Skin epidermis (tissue), 12 donors: Measurements from ENCODE around the gene PTGIR.

Experiments
- H3K27ac ChIP-seq, 21 experiments: fragments of 200-600 bp; sonication (generic) in 11 of 21; one replicate each; pipeline ENCODE4 v1.5.0; 2020; ENCODE audit warnings: mild to moderate bottlenecking in 3 of 21, inconsistent platforms in 2 of 21, moderate library complexity in 2 of 21
- H3K4me3 ChIP-seq, 7 experiments: fragments of 200-600 bp; sonication (generic) in 2 of 7; one replicate each; pipeline ENCODE4 v1.5.0; 2020; ENCODE audit warnings: inconsistent platforms in 2 of 7, mild to moderate bottlenecking in 2 of 7, moderate library complexity in 1 of 7

PTGIR gene

DNA sequence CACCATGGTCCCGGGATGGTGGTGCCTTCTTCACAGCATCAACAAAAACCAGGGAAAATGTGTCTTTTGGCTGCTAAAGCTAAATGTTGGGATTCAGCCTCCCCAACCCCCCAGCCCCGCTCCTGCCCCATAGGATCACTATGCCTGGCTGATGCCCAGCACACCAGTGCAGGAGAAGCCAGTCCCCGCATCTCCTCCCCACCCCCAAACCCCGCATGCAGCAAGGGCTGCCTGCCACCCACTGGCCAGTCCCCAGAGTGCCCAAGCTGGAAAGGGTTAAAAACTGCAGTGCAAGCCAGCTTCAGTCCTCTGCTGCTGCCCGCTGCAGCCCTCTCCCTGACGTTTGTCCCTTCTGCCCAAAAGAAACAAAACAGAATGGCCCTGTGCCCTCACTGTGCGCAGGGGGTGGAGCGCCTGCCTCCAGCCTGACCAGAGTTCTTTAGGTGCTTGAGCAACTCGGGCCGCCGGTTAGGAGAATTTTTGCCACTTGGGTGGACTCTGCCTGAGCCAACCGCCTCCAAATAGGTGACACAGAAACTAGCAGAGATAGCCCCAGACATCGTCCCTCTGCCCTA lies 20.0 kb downstream of the PTGIR start:
- Histone ChIP-seq H3K27ac (peak overlapping the region in 6 of 21 experiments; percentile 1 to 44 (median 30)), H3K4me3 (no peak overlapping the region)

GRCh38 chr19:46603752-46604231 lies 21.1 kb downstream of the PTGIR start:
- H3K4me3 ChIP-seq = peak overlapping the region in 1 of 7 experiments; percentile 97
- peak overlapping the region in 13 of 21 experiments; percentile 4 to 100 (median 100) for H3K27ac ChIP-seq

DNA sequence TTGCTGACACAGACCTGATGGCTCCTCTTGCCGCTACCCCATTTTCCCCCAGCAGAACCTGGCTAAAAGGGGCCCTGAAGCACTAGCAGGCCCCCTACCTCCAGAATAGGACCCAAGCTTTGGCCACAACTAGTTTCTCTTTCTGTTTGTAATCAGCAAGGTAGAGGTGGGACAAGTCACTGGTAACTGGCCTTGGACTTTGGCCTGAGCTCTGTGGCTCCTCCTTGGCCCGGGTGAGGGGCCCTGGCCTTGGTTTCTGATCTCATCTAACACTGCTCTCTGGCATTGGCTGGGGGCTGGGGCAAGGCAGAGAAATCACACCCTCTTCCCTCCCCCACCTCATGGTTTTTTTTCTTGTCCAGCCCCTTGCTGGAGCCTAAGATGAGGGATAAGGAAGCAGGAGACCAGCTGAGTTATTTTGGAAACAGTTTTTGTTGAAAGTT lies 21.7 kb downstream of the PTGIR start:
- peak overlapping the region in 6 of 7 experiments; percentile 64 to 99 (median 96) for H3K4me3 ChIP-seq

DNA sequence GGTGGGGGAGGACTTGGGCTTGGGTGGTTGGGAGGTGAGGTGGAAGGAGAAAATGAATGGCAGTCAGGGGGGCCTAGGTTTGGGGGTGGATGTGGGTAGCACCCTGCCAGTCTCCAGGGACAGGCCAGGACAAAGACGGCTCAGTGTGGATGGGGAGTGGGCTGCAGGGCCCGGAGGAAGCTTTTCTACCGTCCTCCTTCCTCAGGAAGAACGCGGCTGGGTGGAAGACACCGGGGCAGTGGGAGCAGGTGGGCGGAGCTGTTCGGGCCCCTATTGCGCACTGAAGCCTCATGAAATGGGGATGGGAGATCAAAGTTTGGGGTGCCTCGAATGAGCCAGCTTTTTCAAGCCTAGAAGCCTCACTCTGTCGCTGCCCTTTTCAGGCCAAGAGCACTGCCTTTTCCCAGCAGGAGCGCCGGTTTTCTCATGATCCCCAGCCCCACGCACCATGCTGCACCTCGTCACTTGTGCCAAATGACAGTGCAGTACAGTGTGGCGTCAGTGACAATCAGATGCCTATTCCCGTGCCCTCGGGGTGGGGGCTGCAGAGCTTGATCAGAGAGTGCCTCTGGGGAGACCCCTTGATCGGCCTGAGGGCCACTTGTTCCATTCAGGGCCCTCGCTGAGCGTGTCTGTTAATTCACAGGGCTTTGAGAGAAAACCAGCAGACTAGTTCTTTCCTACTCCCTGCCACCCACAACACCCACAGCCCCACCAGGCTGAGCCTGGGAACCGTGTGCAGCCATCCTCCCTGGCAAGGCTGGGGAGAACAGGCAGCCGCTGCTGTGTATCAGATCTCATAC lies 22.3 kb downstream of the PTGIR start:
- peak overlapping the region in 19 of 21 experiments; percentile 1 to 100 (median 99) for H3K27ac ChIP-seq
- H3K4me3 ChIP-seq = peak overlapping the region; percentile 64 to 99 (median 95)

More for the DNA sequence above, 21.7 kb downstream of the PTGIR start:
- H3K27ac ChIP-seq = peak overlapping the region in 19 of 21 experiments; percentile 1 to 100 (median 98)

- Histone ChIP-seq H3K4me3 (peak within 1 kb of the TSS; percentile 64 to 99 (median 95)), H3K27ac (peak within 1 kb of the TSS; percentile 93 to 100 (median 100))
These were observed 23.3 kb downstream of the PTGIR start, which contains the start of gene CALM3 for GRCh38 chr19:46601318-46602224. Gene CALM3, plus strand, starts transcription at chr19:46601330. Its CDS starts 105 bp downstream, at chr19:46601435.

GRCh38 chr19:46600384-46601317 lies 24.2 kb downstream of the PTGIR start:
- Histone ChIP-seq H3K4me3 (peak overlapping the region; percentile 64 to 99 (median 95)), H3K27ac (peak overlapping the region; percentile 93 to 100 (median 100))

GRCh38 chr19:46599716-46600373 lies 25.0 kb downstream of the PTGIR start:
- Histone ChIP-seq H3K27ac (peak overlapping the region in 20 of 21 experiments; percentile 95 to 100 (median 100)), H3K4me3 (peak overlapping the region; percentile 64 to 99 (median 95))

GRCh38 chr19:46598372-46598917 lies 26.4 kb downstream of the PTGIR start:
- no peak overlapping the region for H3K4me3 ChIP-seq

DNA sequence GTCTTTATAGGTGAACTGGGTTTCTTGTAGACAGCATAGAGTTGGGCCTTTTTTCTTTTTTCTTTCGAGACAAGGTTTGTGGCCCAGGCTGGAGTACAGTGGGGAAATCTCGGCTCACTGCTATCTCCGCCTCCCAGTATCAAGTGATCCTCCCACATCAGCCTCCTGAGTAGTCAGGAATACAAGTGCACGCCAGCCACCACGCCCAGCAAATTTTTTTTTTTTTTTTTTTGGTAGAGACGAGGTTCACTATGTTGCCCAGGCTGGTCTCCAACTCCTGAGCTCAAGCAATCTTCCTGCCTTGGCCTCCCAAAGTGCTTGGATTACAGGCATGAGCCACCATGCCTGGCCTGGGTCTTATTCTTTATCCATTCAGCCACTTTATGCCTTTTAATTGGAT lies 28.9 kb downstream of the PTGIR start:
- Histone ChIP-seq H3K4me3 (no peak overlapping the region), H3K27ac (no peak overlapping the region)

More at GRCh38 chr19:46598372-46598917, 26.4 kb downstream of the PTGIR start:
- H3K27ac ChIP-seq = no peak overlapping the region

DNA sequence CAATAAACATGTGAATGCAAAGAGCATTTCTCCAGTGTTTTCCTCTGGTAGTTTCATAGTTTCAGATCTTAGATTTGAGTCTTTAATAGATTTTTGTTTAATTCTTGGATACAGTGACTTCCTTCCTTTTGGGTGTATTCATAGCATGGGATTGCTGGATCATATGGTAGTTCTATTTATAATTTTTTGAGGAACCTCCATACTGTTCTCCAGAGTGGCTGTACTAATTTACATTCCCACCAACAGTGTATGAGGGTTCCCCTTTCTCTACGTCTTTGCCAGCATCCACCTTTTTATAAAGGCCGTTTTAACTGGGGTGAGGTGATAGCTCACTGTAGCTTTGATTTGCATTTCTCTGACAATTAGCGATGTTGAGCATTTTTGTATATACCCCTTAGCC lies 33.0 kb downstream of the PTGIR start:
- Histone ChIP-seq H3K27ac (peak overlapping the region in 1 of 21 experiments; percentile 12), H3K4me3 (no peak overlapping the region)

DNA sequence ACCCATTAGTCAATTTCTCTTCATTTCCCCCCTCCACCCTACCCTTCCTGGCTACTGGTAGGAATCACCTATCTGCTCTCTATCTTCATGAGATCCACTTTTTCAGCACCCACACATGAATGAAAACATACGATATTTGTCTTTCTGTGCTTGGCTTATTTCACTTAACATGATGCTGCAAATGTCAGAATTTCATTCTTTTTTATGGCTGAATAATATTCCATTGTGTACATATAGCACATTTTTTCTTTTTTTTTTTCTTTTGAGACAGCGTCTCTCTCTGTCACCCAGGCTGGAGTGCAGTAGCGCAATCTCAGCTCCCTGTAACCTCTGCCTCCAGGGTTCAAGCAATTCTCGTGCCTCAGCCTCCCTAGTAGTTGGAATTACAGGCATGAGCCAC lies 33.6 kb downstream of the PTGIR start:
- Histone ChIP-seq H3K4me3 (no peak overlapping the region), H3K27ac (no peak overlapping the region)

DNA sequence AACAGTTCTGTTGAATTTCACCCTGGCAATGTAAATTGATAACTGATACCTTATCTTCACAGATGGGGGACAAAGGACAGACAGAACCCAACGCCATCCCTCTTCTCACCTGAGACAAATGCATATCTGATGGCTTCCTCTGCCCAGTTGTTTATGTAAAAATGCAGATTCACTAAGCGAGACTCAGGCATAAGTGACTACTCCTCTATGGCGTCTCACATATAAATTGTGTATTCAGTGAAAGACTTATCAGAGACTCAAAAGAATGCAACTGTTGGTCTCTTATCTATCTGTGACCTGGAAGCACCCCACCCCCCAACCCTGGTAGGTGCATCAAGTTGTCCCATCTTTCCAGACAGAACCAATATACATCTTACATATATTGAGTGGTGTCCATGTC lies 37.0 kb downstream of the PTGIR start:
- no peak overlapping the region for H3K27ac ChIP-seq
- H3K4me3 ChIP-seq = no peak overlapping the region

- H3K27ac ChIP-seq = no peak overlapping the region
- H3K4me3 ChIP-seq = no peak overlapping the region
These were observed 38.6 kb downstream of the PTGIR start for GRCh38 chr19:46586294-46586693.

DNA sequence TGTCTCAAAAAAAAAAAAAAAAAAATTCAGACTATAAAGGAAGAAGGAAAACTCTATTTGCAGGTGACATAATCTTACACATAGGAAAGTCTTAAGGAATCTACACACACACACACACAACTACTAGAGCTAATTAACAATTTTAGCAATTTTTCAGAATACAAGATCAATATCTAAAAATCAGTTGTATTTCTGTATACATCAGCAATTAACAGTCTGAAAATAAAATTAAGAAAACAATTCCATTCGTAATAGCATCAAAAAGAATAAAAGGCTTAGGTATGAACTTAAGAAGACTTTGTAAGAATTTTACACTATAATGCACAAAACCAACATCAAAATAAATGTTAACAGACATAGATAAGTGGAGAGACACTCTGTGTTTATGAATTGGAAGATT lies 39.4 kb downstream of the PTGIR start:
- Histone ChIP-seq H3K4me3 (no peak overlapping the region), H3K27ac (no peak overlapping the region)

DNA sequence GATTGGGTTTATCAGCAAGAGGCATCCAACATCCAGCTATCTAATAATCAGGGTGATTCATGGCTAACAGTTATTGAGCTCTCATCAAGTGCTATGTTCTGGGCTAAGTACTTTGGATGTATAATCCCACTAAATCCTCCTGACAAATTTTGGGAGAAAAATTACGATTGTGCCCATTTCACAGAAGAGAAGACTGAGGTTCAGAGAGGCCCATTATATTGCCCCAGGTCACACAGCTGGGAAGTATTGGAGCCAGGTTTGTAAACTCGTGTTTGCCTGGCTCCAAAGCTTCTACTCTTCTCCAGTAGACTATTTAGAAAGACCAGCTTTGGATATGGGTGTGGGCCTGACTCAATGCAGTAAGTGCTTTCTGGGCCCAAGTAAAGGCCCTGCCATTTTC lies 44.6 kb downstream of the PTGIR start:
- no peak overlapping the region for H3K4me3 ChIP-seq
- no peak overlapping the region for H3K27ac ChIP-seq

DNA sequence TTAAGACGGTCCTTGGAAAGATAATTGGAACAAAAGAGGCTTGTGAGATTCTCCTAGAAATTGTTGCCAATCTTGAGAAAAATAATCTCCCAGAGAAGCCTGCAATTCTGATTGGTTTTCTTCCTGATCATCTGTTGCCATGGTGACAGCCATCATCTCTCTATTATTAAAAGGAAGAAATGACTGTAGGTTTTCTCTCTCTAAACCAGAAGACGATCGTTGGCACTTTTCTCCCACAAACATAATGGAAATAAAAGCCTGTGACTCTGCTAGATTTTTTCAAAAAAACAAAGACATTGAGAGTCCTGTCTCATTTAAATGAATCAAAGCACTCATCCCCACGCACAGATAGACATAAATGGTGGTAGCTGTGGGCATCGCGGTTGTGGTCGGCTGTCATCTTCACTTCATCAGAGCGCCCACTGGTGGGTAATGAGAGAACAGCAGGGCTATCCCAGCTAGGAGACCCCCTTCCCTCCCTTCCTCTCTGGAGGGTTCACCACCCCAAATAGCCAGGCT lies 45.5 kb downstream of the PTGIR start:
- Histone ChIP-seq H3K4me3 (no peak overlapping the region), H3K27ac (no peak overlapping the region)

DNA sequence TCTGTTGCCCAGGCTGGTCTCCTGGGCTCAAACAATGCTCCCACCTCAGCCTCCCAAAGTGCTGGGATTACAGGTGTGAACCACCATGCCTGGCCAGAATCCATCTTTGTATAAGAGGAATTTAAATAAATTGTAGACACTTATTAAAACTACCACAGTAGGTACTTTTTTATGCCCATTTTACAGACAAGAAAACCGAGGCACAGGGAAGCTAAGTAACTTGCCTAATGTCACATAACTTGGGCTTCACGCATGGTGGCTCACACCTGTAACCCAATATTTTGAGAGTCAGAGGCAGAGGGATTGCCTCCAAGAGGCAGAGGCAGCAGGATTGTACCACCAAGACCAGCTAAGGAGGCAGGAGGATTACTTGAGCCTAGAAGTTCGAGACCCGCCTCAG lies 46.4 kb downstream of the PTGIR start:
- no peak overlapping the region for H3K27ac ChIP-seq

GRCh38 chr19:46574533-46574932 lies 50.4 kb downstream of the PTGIR start:
- Histone ChIP-seq H3K4me3 (no peak overlapping the region), H3K27ac (no peak overlapping the region)

More for the DNA sequence above, 46.4 kb downstream of the PTGIR start:
- H3K4me3 ChIP-seq = no peak overlapping the region
